Stimulated activated CD4-positive, alpha-beta T cell treated with anti-CD3 and anti-CD28 coated beads, Interleukin-1b, Interleukin-23, amount 100 ng/mL, for 1 hour (primary cell): ENCODE results near the gene DSCAML1.

Experiments used
- DNase-seq, 2 donors: peaks; one replicate each; pipeline ENCODE4 v3.0.0-alpha.2; 2020; ENCODE audit warnings: low read depth in 2 of 2

Gene DSCAML1

GRCh38 chr11:117497206-117497951 is 299.6 kb downstream of the DSCAML1 start:
- DNase-seq: no peak

- no peak for DNase-seq
Observed at GRCh38 chr11:117495357-117495756, 301.7 kb downstream of the DSCAML1 start.

- no peak for DNase-seq
Observed at GRCh38 chr11:117492578-117493251, 304.3 kb downstream of the DSCAML1 start.

- no peak for DNase-seq
Observed at GRCh38 chr11:117490911-117491310, 306.1 kb downstream of the DSCAML1 start.

GRCh38 chr11:117489999-117490679 is 306.9 kb downstream of the DSCAML1 start:
- no peak for DNase-seq

GRCh38 chr11:117488996-117489952 is 307.7 kb downstream of the DSCAML1 start:
- no peak for DNase-seq

GRCh38 chr11:117486059-117486458 is 311.0 kb downstream of the DSCAML1 start:
- no peak for DNase-seq

- DNase-seq: no peak
Observed at GRCh38 chr11:117484156-117484555, 312.9 kb downstream of the DSCAML1 start.

- no peak for DNase-seq
Observed at GRCh38 chr11:117483372-117483771, 313.6 kb downstream of the DSCAML1 start.

- no peak for DNase-seq
Observed at GRCh38 chr11:117482881-117483280, 314.1 kb downstream of the DSCAML1 start.

GRCh38 chr11:117481885-117482284 is 315.1 kb downstream of the DSCAML1 start:
- no peak for DNase-seq

GRCh38 chr11:117481036-117481435 is 316.0 kb downstream of the DSCAML1 start:
- DNase-seq: no peak

- DNase-seq: no peak
Observed at GRCh38 chr11:117480221-117480620, 316.8 kb downstream of the DSCAML1 start.

- DNase-seq: no peak
Observed at GRCh38 chr11:117479372-117479771, 317.6 kb downstream of the DSCAML1 start.

- DNase-seq: no peak
Observed at GRCh38 chr11:117478926-117479325, 318.1 kb downstream of the DSCAML1 start.

GRCh38 chr11:117478126-117478860 is 318.7 kb downstream of the DSCAML1 start:
- DNase-seq: no peak

GRCh38 chr11:117477721-117478120 is 319.3 kb downstream of the DSCAML1 start:
- no peak for DNase-seq

GRCh38 chr11:117476531-117477142 is 320.4 kb downstream of the DSCAML1 start:
- DNase-seq: no peak

- DNase-seq: no peak
Observed at GRCh38 chr11:117475716-117476530, 321.1 kb downstream of the DSCAML1 start.
